Aorta (tissue), 5 donors: ENCODE results near the gene SRGAP3. TPM values are rescaled to one million over a fixed set of nuclear protein-coding genes. Genes with fewer than 3 reads are reported as not detected.
"Not testable (repeated sequence)": the region's sequence is repeated elsewhere in the genome, so short reads cannot be mapped to it uniquely, and the experiment has no call there.

Source experiments
- ATAC-seq: fragments of 200-7000 bp; cut with Tn5 transposase; one replicate; pipeline ENCODE4 v1.9.1; 2022; ENCODE audit warnings: moderate library complexity; ENCODE audit not compliant: low FRiP score
- DNase-seq, 2 donors: peaks; one replicate each; pipeline ENCODE4 v3.0.0-alpha.2; 2020
- H3K27ac ChIP-seq, 2 donors: one replicate each; pipeline ENCODE4 v1.5.1; 2013; ENCODE audit warnings: low read length in 2 of 2, mild to moderate bottlenecking in 2 of 2, moderate library complexity in 2 of 2, control low read depth in 1 of 2, inconsistent platforms in 1 of 2, low read depth in 1 of 2
- H3K27me3 ChIP-seq, 2 donors: one replicate each; pipeline ENCODE4 v1.6.1; 2013; ENCODE audit warnings: control low read depth in 1 of 2, low read length in 1 of 2, mild to moderate bottlenecking in 1 of 2, moderate library complexity in 1 of 2; ENCODE audit not compliant: insufficient read depth in 2 of 2, control insufficient read depth in 1 of 2
- H3K36me3 ChIP-seq, 2 donors: one replicate each; pipeline ENCODE4 v1.6.1; 2013; ENCODE audit warnings: control low read depth in 1 of 2, low read length in 1 of 2, mild to moderate bottlenecking in 1 of 2; ENCODE audit not compliant: insufficient read depth in 2 of 2, control insufficient read depth in 1 of 2
- H3K4me1 ChIP-seq, 2 donors: one replicate each; pipeline ENCODE4 v1.6.1; 2013; ENCODE audit warnings: low read length in 2 of 2, control low read depth in 1 of 2, mild to moderate bottlenecking in 1 of 2, moderate library complexity in 1 of 2; ENCODE audit not compliant: insufficient read depth in 2 of 2, control insufficient read depth in 1 of 2
- H3K4me3 ChIP-seq, 2 donors: one replicate each; pipeline ENCODE4 v1.5.1; 2013; ENCODE audit warnings: low read length in 2 of 2, control low read depth in 1 of 2, mild to moderate bottlenecking in 1 of 2
- H3K9me3 ChIP-seq: one replicate; pipeline ENCODE4 v1.6.1; 2013; ENCODE audit warnings: mild to moderate bottlenecking, low read length; ENCODE audit not compliant: control insufficient read depth
- WGBS, 2 donors: extraction: QIAGEN DNeasy Blood & Tissue Kit; methylation state at CpG; one replicate each; pipeline ENCODE4 v1.1.7; 2013; 5-methylcytosine and 5-hydroxymethylcytosine counted together
- intact Hi-C, 2 donors: fragments of 100-400 bp; cut with DNase I; formaldehyde crosslinking; loops; one replicate each; pipeline versions ENCODE4 v1.14.2 to v1.15.0; 2022
- polyA plus RNA-seq, 2 donors: library from polyadenylated mRNA; stranded (reverse); fragments of 200-250 nt; gene quantifications; one replicate each; pipeline ENCODE4 v1.2.3, GENCODE V29; 2013
- total RNA-seq, 2 donors: library from RNA; stranded (reverse); fragmentation: NEBNext Ultra II Directional; extraction: Animal tissue kit (Norgen Biotek cat#: 25700); gene quantifications; one replicate each; pipeline ENCODE4 v1.2.1, GENCODE V29; 2021
- donor health status: healthy with polysubstance abuse.
- donor health status: Bipolar disorder and iron deficiency.
- donor health status: DM: no; HTN: no; CAD: no.
- donor health status: DM: no; HTN: no; CAD: no.
- donor health status: DM: yes; HTN: yes; CAD: no.

SRGAP3 gene
- total and polyA plus RNA-seq, 4 donors, result 0.26 to 11.7 (median 1.3) TPM

GRCh38 chr3:9290566-9290965 lies 41.1 kb upstream of the SRGAP3 start:
- DNase-seq, result no peak
- intact Hi-C loops, result no loop called here

GRCh38 chr3:9281533-9281932 lies 32.1 kb upstream of the SRGAP3 start:
- H3K4me3 ChIP-seq, H3K27me3 ChIP-seq, DNase-seq, H3K27ac ChIP-seq, ATAC-seq, intact Hi-C loops, H3K9me3 ChIP-seq, H3K4me1 ChIP-seq, H3K36me3 ChIP-seq: not testable (repeated sequence)
- 90 to 97% methylated on average over 8 of the region's 8 CpGs for WGBS, 2 donors

More at GRCh38 chr3:9290566-9290965, 41.1 kb upstream of the SRGAP3 start:
- Histone ChIP-seq H3K9me3 (no peaks in the 10 kb centered on the region), H3K36me3 (no peaks in the 10 kb centered on the region), H3K4me3 (no peak overlapping the region), H3K27me3 (no peaks in the 10 kb centered on the region), H3K4me1 (no peaks in the 10 kb centered on the region), H3K27ac (no peak overlapping the region)
- no peak for ATAC-seq
- WGBS, 2 donors, result 87% methylated on average over 2 of the region's 2 CpGs

- Histone ChIP-seq H3K4me1 (no peaks in the 10 kb centered on the region), H3K9me3 (no peaks in the 10 kb centered on the region), H3K27me3 (no peaks in the 10 kb centered on the region), H3K4me3 (no peak overlapping the region), H3K27ac (no peak overlapping the region), H3K36me3 (no peaks in the 10 kb centered on the region)
- DNase-seq, result no peak
- intact Hi-C loops, result no loop called here
- ATAC-seq, result no peak
- 26 to 28% methylated on average over 11 of the region's 11 CpGs for WGBS, 2 donors
Measured at GRCh38 chr3:9280451-9281219, 31.2 kb upstream of the SRGAP3 start.

- DNase-seq, result no peak
- no peak for ATAC-seq
- intact Hi-C loops, result no loop called here
- Histone ChIP-seq H3K27me3 (no peaks in the 10 kb centered on the region), H3K4me1 (no peaks in the 10 kb centered on the region), H3K27ac (no peak overlapping the region), H3K36me3 (no peaks in the 10 kb centered on the region), H3K9me3 (no peaks in the 10 kb centered on the region), H3K4me3 (no peak overlapping the region)
- WGBS, 2 donors, result 34 to 40% methylated on average over 6 of the region's 6 CpGs
Measured at GRCh38 chr3:9279966-9280365, 30.5 kb upstream of the SRGAP3 start.

- no peaks in the 10 kb centered on the region for H3K9me3 ChIP-seq
- H3K4me3 ChIP-seq, result no peak overlapping the region
- WGBS, 2 donors, result 11 to 13% methylated on average over 4 of the region's 4 CpGs
- DNase-seq, result no peak
- no peaks in the 10 kb centered on the region for H3K36me3 ChIP-seq
- H3K4me1 ChIP-seq, result no peaks in the 10 kb centered on the region
- H3K27ac ChIP-seq, result no peak overlapping the region
- intact Hi-C loops, result no loop called here
- no peak for ATAC-seq
- H3K27me3 ChIP-seq, result no peaks in the 10 kb centered on the region
Measured at GRCh38 chr3:9278498-9278897, 29.1 kb upstream of the SRGAP3 start.

- DNase-seq (no peak), ATAC-seq (no peak)
- Histone ChIP-seq H3K4me1 (no peaks in the 10 kb centered on the region), H3K36me3 (no peaks in the 10 kb centered on the region), H3K9me3 (no peaks in the 10 kb centered on the region), H3K27ac (no peak overlapping the region), H3K4me3 (no peak overlapping the region), H3K27me3 (no peaks in the 10 kb centered on the region)
- 19 to 33% methylated on average over 1 of the region's 1 CpG for WGBS, 2 donors
- intact Hi-C loops, result no loop called here
Measured at GRCh38 chr3:9278085-9278484, 28.6 kb upstream of the SRGAP3 start.

GRCh38 chr3:9276761-9277370 lies 27.4 kb upstream of the SRGAP3 start:
- no peak for ATAC-seq
- H3K9me3 ChIP-seq, result no peaks in the 10 kb centered on the region
- no peaks in the 10 kb centered on the region for H3K4me1 ChIP-seq
- no peaks in the 10 kb centered on the region for H3K36me3 ChIP-seq
- intact Hi-C loops, result no loop called here
- H3K27ac ChIP-seq, result no peak overlapping the region
- no peak overlapping the region for H3K4me3 ChIP-seq
- 85 to 88% methylated on average over 6 of the region's 6 CpGs for WGBS, 2 donors
- DNase-seq, result no peak
- H3K27me3 ChIP-seq, result no peaks in the 10 kb centered on the region

GRCh38 chr3:9271903-9272302 lies 22.5 kb upstream of the SRGAP3 start:
- intact Hi-C loops, result no loop called here
- H3K27ac ChIP-seq, result no peak overlapping the region
- H3K4me1 ChIP-seq, result no peaks in the 10 kb centered on the region
- DNase-seq, result no peak
- H3K27me3 ChIP-seq, result no peaks in the 10 kb centered on the region
- H3K9me3 ChIP-seq, result no peaks in the 10 kb centered on the region
- no peak overlapping the region for H3K4me3 ChIP-seq
- WGBS, 2 donors, result 27 to 44% methylated on average over 6 of the region's 6 CpGs
- no peak for ATAC-seq
- H3K36me3 ChIP-seq, result no peaks in the 10 kb centered on the region

- no peaks in the 10 kb centered on the region for H3K4me1 ChIP-seq
- no peaks in the 10 kb centered on the region for H3K9me3 ChIP-seq
- no peaks in the 10 kb centered on the region for H3K36me3 ChIP-seq
- no peak overlapping the region for H3K4me3 ChIP-seq
- no peak overlapping the region for H3K27ac ChIP-seq
- intact Hi-C loops, result no loop called here
- no peaks in the 10 kb centered on the region for H3K27me3 ChIP-seq
- DNase-seq (no peak), ATAC-seq (no peak)
- WGBS, 2 donors, result 83 to 85% methylated on average over 4 of the region's 4 CpGs
Measured at GRCh38 chr3:9270704-9271103, 21.3 kb upstream of the SRGAP3 start.
